Measurements from ENCODE around the gene PABPN1L. TPM values are rescaled to one million over a fixed set of nuclear protein-coding genes. Genes with fewer than 3 reads are reported as not detected.

Gene PABPN1L
- total and polyA plus RNA-seq, 7 donors: not detected

GRCh38 chr16:88868974-88869672, 2.7 kb upstream of the PABPN1L start:
- ATAC-seq: no peak
- Histone ChIP-seq H3K4me3 (no peak overlapping the region), H3K27me3 (ENCODE audit: insufficient read depth in 3 of 3, low read length in 2 of 3) (peaks cover 0 to 1% (median 0%) of the 10 kb centered on the region in 3 donors), H3K27ac (no peak overlapping the region), H3K36me3 (ENCODE audit: insufficient read depth in 1 of 2, low read depth in 1 of 2) (no peaks in the 10 kb centered on the region), H3K4me1 (no peaks in the 10 kb centered on the region), H3K9me3 (no peaks in the 10 kb centered on the region)
- intact Hi-C loops (cut with DNase I): no loop called here
- TF ChIP-seq, protein P1, sequence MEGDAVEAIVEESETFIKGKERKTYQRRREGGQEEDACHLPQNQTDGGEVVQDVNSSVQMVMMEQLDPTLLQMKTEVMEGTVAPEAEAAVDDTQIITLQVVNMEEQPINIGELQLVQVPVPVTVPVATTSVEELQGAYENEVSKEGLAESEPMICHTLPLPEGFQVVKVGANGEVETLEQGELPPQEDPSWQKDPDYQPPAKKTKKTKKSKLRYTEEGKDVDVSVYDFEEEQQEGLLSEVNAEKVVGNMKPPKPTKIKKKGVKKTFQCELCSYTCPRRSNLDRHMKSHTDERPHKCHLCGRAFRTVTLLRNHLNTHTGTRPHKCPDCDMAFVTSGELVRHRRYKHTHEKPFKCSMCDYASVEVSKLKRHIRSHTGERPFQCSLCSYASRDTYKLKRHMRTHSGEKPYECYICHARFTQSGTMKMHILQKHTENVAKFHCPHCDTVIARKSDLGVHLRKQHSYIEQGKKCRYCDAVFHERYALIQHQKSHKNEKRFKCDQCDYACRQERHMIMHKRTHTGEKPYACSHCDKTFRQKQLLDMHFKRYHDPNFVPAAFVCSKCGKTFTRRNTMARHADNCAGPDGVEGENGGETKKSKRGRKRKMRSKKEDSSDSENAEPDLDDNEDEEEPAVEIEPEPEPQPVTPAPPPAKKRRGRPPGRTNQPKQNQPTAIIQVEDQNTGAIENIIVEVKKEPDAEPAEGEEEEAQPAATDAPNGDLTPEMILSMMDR (IDR thresholded peaks at IDR 0.05): no peak
- WGBS, 3 donors: 62 to 82% (median 76%) methylated on average over 27 of the region's 27 CpGs
- no peak for DNase-seq

GRCh38 chr16:88867581-88868246, 1.3 kb upstream of the PABPN1L start:
- TF ChIP-seq, protein P1 (IDR thresholded peaks at IDR 0.05): no peak
- ATAC-seq (no peak), DNase-seq (no peak)
- H3K36me3 ChIP-seq (ENCODE audit: insufficient read depth in 1 of 2, low read depth in 1 of 2): peaks cover 0 to 6% of the 10 kb centered on the region in 2 donors
- H3K4me1 ChIP-seq: no peaks in the 10 kb centered on the region
- 85 to 90% (median 88%) methylated on average over 24 of the region's 24 CpGs for WGBS, 3 donors
- no peak overlapping the region for H3K4me3 ChIP-seq
- no peaks in the 10 kb centered on the region for H3K9me3 ChIP-seq
- no peak overlapping the region for H3K27ac ChIP-seq
- H3K27me3 ChIP-seq (ENCODE audit: insufficient read depth in 3 of 3, low read length in 2 of 3): peaks cover 0 to 1% (median 0%) of the 10 kb centered on the region in 3 donors
- intact Hi-C loops (cut with DNase I): no loop called here

- Histone ChIP-seq H3K36me3 (ENCODE audit: insufficient read depth in 1 of 2, low read depth in 1 of 2) (peaks cover 0 to 25% of the 10 kb centered on the region in 2 donors), H3K4me3 (no peak overlapping the region), H3K27ac (no peak overlapping the region), H3K27me3 (ENCODE audit: insufficient read depth in 3 of 3, low read length in 2 of 3) (no peaks in the 10 kb centered on the region), H3K9me3 (no peaks in the 10 kb centered on the region), H3K4me1 (no peaks in the 10 kb centered on the region)
- TF ChIP-seq, protein P1 (IDR thresholded peaks at IDR 0.05): no peak
- WGBS, 3 donors: 84 to 88% (median 87%) methylated on average over 13 to 15 of the region's 15 CpGs
- no peak for DNase-seq
- intact Hi-C loops (cut with DNase I): no loop called here
- no peak for ATAC-seq
These were observed 718 bp downstream of the PABPN1L start for GRCh38 chr16:88865742-88866141.

DNA sequence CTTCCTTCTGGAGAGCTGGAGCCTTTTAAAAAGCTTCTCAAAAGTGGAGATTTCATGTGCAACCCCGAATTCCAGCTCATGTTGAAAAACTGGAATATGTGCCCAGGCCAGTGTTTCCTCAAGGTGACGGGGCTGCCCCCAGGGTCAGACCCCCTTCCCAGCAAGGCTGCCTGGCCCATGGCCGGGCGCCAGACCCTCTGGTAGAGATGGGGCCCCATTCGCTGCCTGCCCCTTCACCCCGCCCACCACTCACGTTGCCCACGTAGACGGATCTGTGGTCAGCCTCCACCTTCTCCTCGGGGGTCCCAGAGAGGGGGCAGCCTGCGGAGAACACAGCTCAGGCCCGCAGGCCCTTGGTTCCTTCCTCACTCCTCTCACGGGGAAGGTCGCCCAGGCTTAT, 1.1 kb downstream of the PABPN1L start:
- H3K27me3 ChIP-seq (ENCODE audit: insufficient read depth in 3 of 3, low read length in 2 of 3): no peaks in the 10 kb centered on the region
- ATAC-seq: no peak
- intact Hi-C loops (cut with DNase I): no loop called here
- no peak for DNase-seq
- H3K4me1 ChIP-seq: no peaks in the 10 kb centered on the region
- no peaks in the 10 kb centered on the region for H3K9me3 ChIP-seq
- WGBS, 3 donors: 85 to 88% (median 87%) methylated on average over 12 to 14 of the region's 14 CpGs
- peaks cover 0 to 30% of the 10 kb centered on the region in 2 donors for H3K36me3 ChIP-seq (ENCODE audit: insufficient read depth in 1 of 2, low read depth in 1 of 2)
- H3K4me3 ChIP-seq: no peak overlapping the region
- no peak overlapping the region for H3K27ac ChIP-seq
- TF ChIP-seq, protein P1 (IDR thresholded peaks at IDR 0.05): no peak

Data from psoas muscle (tissue), 8 donors.